WTC11 (cell line): ENCODE results near the gene CAB39L. TPM values are rescaled to one million over a fixed set of nuclear protein-coding genes. Genes with fewer than 3 reads are reported as not detected.

Experiments used
- ATAC-seq: fragments of 200-7000 bp; cut with Tn5 transposase; 2 replicates; pipeline ENCODE4 v1.10.0; 2021; ENCODE audit warnings: mild to moderate bottlenecking, moderate library complexity
- CTCF ChIA-PET: fragments of 300-600 bp; sonication (Branson Sonifier 250); formaldehyde crosslinking; loops from one replicate; lab custom pipeline; 2021; ENCODE audit warnings: antibody characterized with exemption; lab: Charles Lee
- POLR2A ChIA-PET: fragments of 350-600 bp; sonication (Branson Sonifier 250); formaldehyde crosslinking; loops from one replicate; lab custom pipeline; 2021; ENCODE audit warnings: antibody characterized with exemption; lab: Charles Lee
- DNase-seq: peaks from one replicate; pipeline ENCODE4 v3.0.0; 2021; ENCODE audit warnings: low spot score
- H3K27ac Mint-ChIP-seq: 2 replicates; pipeline ENCODE4 v1.8.0; 2021; ENCODE audit warnings: mixed read lengths
- H3K27me3 Mint-ChIP-seq: 2 replicates; pipeline ENCODE4 v1.8.0; 2021; ENCODE audit warnings: low read depth, mild to moderate bottlenecking, moderate library complexity, mixed read lengths
- H3K36me3 Mint-ChIP-seq: 2 replicates; pipeline ENCODE4 v1.8.0; 2021; ENCODE audit warnings: mixed read lengths
- H3K4me1 Mint-ChIP-seq: 2 replicates; pipeline ENCODE4 v1.8.0; 2022; ENCODE audit warnings: mixed read lengths
- H3K4me3 Mint-ChIP-seq: 2 replicates; pipeline ENCODE4 v1.8.0; 2021; ENCODE audit warnings: mild to moderate bottlenecking, moderate library complexity, mixed read lengths
- H3K9me3 Mint-ChIP-seq: 2 replicates; pipeline ENCODE4 v1.8.0; 2021; ENCODE audit warnings: mixed read lengths
- ATF1 ChIP-seq: sonication (generic); formaldehyde crosslinking; IDR thresholded peaks from 2 replicates; pipeline ENCODE4 v1.8.1; 2023; ENCODE audit warnings: mild to moderate bottlenecking, moderate library complexity, missing genetic modification reagents
- CBFB ChIP-seq: sonication (generic); formaldehyde crosslinking; IDR thresholded peaks from 2 replicates; pipeline ENCODE4 v1.8.1; 2022; ENCODE audit warnings: mild to moderate bottlenecking, low read depth, missing genetic modification reagents
- FOXP1 ChIP-seq: sonication (generic); formaldehyde crosslinking; IDR thresholded peaks from 2 replicates; pipeline ENCODE4 v1.8.0; 2022; ENCODE audit warnings: missing genetic modification reagents, mild to moderate bottlenecking, moderate library complexity, borderline replicate concordance
- HMGA2 ChIP-seq: fragments of 250-450 bp; sonication (Bioruptor Pico); IDR thresholded peaks from 2 replicates; pipeline ENCODE4 v1.4.0; 2021; ENCODE audit warnings: mild to moderate bottlenecking, moderate library complexity
- MXD4 ChIP-seq: fragments of 250-450 bp; sonication (Bioruptor Pico); IDR thresholded peaks from 2 replicates; pipeline ENCODE4 v1.8.0; 2021; ENCODE audit warnings: mild to moderate bottlenecking, moderate library complexity, borderline replicate concordance
- NR3C1 ChIP-seq: sonication (generic); formaldehyde crosslinking; conservative IDR thresholded peaks from 2 replicates; pipeline ENCODE4 v1.8.1; 2023; ENCODE audit warnings: low read depth, mild to moderate bottlenecking, missing genetic modification reagents
- OVOL2 ChIP-seq: fragments of 250-450 bp; sonication (Bioruptor Pico); IDR thresholded peaks from 2 replicates; pipeline ENCODE4 v1.9.0; 2021; ENCODE audit warnings: mild to moderate bottlenecking, borderline replicate concordance
- PRRX2 ChIP-seq: fragments of 250-450 bp; sonication (Bioruptor Pico); IDR thresholded peaks from 2 replicates; pipeline ENCODE4 v1.8.0; 2021; ENCODE audit warnings: mild to moderate bottlenecking
- SOX15 ChIP-seq: fragments of 250-450 bp; sonication (Bioruptor Pico); IDR thresholded peaks from 2 replicates; pipeline ENCODE4 v1.9.0; 2021; ENCODE audit warnings: mild to moderate bottlenecking
- TCF7 ChIP-seq: sonication (generic); formaldehyde crosslinking; IDR thresholded peaks from 2 replicates; pipeline ENCODE4 v1.8.0; 2022; ENCODE audit warnings: mild to moderate bottlenecking, low read depth, missing genetic modification reagents, moderate library complexity
- ZNF138 ChIP-seq: sonication (generic); formaldehyde crosslinking; conservative IDR thresholded peaks from 2 replicates; pipeline ENCODE4 v1.8.1; 2022; ENCODE audit warnings: mild to moderate bottlenecking, moderate library complexity, missing genetic modification reagents
- ZNF232 ChIP-seq: sonication (generic); formaldehyde crosslinking; IDR thresholded peaks from 2 replicates; pipeline ENCODE4 v1.8.0; 2022; ENCODE audit warnings: mild to moderate bottlenecking, missing genetic modification reagents
- total RNA-seq: library from RNA; stranded (reverse); gene quantifications from 3 replicates; pipeline ENCODE4 v1.2.3, GENCODE V29; 2021
- TF ChIP-seq, protein P1 (sequence below): fragments of 250-450 bp; sonication (Bioruptor Pico); IDR thresholded peaks from 2 replicates; pipeline ENCODE4 v1.9.0; 2021; ENCODE audit warnings: mild to moderate bottlenecking
- TF ChIP-seq, protein P2 (sequence below): sonication (generic); formaldehyde crosslinking; IDR thresholded peaks from 2 replicates; pipeline ENCODE4 v1.8.1; 2022; ENCODE audit warnings: missing genetic modification reagents, borderline replicate concordance
- TF ChIP-seq, protein P3 (sequence below): sonication (generic); formaldehyde crosslinking; IDR thresholded peaks from 2 replicates; pipeline ENCODE4 v1.8.0; 2022; ENCODE audit warnings: mild to moderate bottlenecking, missing genetic modification reagents
- TF ChIP-seq, protein P4 (sequence below): sonication (generic); formaldehyde crosslinking; IDR thresholded peaks from 2 replicates; pipeline ENCODE4 v1.8.1; 2023; ENCODE audit warnings: mild to moderate bottlenecking, missing genetic modification reagents
- TF ChIP-seq, protein P5 (sequence below): fragments of 250-450 bp; sonication (Bioruptor Pico); IDR thresholded peaks from 2 replicates; pipeline ENCODE4 v2.1.2; 2022; ENCODE audit warnings: mild to moderate bottlenecking, moderate library complexity
- TF ChIP-seq, protein P6 (sequence below): sonication (generic); formaldehyde crosslinking; conservative IDR thresholded peaks from 2 replicates; pipeline ENCODE4 v1.8.1; 2022; ENCODE audit warnings: mild to moderate bottlenecking, missing genetic modification reagents
- TF ChIP-seq, protein P7 (sequence below): fragments of 250-450 bp; sonication (Bioruptor Pico); IDR thresholded peaks from 2 replicates; pipeline ENCODE4 v1.9.0; 2021; ENCODE audit warnings: moderate library complexity, mild to moderate bottlenecking, inconsistent platforms, borderline replicate concordance
- TF ChIP-seq, protein P8 (sequence below): sonication (generic); formaldehyde crosslinking; IDR thresholded peaks from 2 replicates; pipeline ENCODE4 v1.8.1; 2023; ENCODE audit warnings: mild to moderate bottlenecking, missing genetic modification reagents, borderline replicate concordance

The CAB39L gene
- total RNA-seq, 1 experiment from 2014 or later: 3.3 TPM

DNA sequence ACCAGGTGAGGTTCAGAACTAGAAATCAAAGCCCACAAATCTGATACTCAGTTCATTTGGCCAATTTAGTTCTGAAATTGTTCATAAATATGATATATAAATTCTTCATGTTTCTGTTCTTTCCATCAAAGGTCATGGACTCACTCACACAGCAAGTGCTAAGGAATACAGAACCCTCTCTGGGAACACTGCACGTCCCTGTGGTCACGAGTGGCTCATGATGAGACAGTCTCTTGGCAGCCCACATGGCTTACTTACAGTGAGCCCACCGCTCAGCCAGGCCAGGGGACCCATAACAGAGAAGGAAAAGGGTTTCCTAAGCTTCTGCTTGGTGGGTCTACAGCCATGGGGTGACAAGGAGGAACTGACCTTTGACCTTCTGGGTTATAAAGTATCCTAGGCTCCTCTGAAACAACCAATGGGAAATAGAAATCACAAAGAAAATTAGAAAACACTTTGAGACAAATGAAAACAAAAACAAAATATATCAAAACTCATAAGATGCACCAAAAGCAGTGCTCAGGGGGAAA lies 128.8 kb downstream of the CAB39L start (continued):
- TF ChIP-seq, protein P1, sequence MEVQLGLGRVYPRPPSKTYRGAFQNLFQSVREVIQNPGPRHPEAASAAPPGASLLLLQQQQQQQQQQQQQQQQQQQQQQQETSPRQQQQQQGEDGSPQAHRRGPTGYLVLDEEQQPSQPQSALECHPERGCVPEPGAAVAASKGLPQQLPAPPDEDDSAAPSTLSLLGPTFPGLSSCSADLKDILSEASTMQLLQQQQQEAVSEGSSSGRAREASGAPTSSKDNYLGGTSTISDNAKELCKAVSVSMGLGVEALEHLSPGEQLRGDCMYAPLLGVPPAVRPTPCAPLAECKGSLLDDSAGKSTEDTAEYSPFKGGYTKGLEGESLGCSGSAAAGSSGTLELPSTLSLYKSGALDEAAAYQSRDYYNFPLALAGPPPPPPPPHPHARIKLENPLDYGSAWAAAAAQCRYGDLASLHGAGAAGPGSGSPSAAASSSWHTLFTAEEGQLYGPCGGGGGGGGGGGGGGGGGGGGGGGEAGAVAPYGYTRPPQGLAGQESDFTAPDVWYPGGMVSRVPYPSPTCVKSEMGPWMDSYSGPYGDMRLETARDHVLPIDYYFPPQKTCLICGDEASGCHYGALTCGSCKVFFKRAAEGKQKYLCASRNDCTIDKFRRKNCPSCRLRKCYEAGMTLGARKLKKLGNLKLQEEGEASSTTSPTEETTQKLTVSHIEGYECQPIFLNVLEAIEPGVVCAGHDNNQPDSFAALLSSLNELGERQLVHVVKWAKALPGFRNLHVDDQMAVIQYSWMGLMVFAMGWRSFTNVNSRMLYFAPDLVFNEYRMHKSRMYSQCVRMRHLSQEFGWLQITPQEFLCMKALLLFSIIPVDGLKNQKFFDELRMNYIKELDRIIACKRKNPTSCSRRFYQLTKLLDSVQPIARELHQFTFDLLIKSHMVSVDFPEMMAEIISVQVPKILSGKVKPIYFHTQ (CRISPR knock-in tag): no peak
- TF ChIP-seq HMGA2 (no peak), ZNF138 (CRISPR knock-in tag) (no peak), MXD4 (CRISPR knock-in tag) (no peak), OVOL2 (CRISPR knock-in tag) (no peak), ATF1 (CRISPR knock-in tag) (no peak)
- TF ChIP-seq, protein P2, sequence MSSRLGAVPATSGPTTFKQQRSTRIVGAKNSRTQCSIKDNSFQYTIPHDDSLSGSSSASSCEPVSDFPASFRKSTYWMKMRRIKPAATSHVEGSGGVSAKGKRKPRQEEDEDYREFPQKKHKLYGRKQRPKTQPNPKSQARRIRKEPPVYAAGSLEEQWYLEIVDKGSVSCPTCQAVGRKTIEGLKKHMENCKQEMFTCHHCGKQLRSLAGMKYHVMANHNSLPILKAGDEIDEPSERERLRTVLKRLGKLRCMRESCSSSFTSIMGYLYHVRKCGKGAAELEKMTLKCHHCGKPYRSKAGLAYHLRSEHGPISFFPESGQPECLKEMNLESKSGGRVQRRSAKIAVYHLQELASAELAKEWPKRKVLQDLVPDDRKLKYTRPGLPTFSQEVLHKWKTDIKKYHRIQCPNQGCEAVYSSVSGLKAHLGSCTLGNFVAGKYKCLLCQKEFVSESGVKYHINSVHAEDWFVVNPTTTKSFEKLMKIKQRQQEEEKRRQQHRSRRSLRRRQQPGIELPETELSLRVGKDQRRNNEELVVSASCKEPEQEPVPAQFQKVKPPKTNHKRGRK (CRISPR knock-in tag): no peak
- TF ChIP-seq, protein P3, sequence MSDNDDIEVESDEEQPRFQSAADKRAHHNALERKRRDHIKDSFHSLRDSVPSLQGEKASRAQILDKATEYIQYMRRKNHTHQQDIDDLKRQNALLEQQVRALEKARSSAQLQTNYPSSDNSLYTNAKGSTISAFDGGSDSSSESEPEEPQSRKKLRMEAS (CRISPR knock-in tag): no peak
- TF ChIP-seq, protein P4, sequence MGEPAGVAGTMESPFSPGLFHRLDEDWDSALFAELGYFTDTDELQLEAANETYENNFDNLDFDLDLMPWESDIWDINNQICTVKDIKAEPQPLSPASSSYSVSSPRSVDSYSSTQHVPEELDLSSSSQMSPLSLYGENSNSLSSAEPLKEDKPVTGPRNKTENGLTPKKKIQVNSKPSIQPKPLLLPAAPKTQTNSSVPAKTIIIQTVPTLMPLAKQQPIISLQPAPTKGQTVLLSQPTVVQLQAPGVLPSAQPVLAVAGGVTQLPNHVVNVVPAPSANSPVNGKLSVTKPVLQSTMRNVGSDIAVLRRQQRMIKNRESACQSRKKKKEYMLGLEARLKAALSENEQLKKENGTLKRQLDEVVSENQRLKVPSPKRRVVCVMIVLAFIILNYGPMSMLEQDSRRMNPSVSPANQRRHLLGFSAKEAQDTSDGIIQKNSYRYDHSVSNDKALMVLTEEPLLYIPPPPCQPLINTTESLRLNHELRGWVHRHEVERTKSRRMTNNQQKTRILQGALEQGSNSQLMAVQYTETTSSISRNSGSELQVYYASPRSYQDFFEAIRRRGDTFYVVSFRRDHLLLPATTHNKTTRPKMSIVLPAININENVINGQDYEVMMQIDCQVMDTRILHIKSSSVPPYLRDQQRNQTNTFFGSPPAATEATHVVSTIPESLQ (CRISPR knock-in tag): no peak

DNA sequence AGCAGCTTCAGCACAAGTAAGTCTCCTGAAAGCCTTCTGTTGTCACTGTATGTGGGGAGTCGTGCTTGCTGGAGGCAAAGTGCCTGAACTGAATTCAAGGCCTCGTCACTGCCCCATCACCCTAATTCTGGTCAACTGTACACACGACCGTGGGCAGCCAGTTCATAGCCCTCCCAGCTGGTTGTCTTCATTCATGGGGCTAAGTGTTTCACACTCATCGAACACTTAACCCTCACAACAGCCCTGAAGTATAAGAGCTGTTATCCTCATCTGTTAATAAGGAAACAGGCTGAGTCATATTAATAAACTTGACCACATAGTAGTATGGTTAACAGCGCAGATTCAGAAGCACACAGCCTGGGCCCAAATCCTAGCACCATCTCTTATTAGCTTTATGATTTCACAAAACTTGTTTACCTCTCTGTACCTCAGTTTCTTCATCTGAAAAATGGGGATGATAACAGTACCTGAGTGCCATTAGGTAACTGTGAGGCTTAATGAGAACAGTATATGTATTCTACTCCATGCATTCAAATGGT lies 129.5 kb downstream of the CAB39L start:
- ChIA-PET CTCF (no interaction called here), POLR2A (no interaction called here)
- no peak for ATAC-seq
- H3K36me3 Mint-ChIP-seq: no peaks in the 10 kb centered on the region
- no peaks in the 10 kb centered on the region for H3K27me3 Mint-ChIP-seq
- no peaks in the 10 kb centered on the region for H3K9me3 Mint-ChIP-seq
- no peak for DNase-seq
- H3K27ac Mint-ChIP-seq: no peak overlapping the region
- TF ChIP-seq, protein P5, sequence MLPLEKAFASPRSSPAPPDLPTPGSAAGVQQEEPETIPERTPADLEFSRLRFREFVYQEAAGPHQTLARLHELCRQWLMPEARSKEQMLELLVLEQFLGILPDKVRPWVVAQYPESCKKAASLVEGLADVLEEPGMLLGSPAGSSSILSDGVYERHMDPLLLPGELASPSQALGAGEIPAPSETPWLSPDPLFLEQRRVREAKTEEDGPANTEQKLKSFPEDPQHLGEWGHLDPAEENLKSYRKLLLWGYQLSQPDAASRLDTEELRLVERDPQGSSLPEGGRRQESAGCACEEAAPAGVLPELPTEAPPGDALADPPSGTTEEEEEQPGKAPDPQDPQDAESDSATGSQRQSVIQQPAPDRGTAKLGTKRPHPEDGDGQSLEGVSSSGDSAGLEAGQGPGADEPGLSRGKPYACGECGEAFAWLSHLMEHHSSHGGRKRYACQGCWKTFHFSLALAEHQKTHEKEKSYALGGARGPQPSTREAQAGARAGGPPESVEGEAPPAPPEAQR (CRISPR knock-in tag): no peak
- TF ChIP-seq NR3C1 (CRISPR knock-in tag) (no peak), TCF7 (CRISPR knock-in tag) (no peak)
- TF ChIP-seq, protein P6, sequence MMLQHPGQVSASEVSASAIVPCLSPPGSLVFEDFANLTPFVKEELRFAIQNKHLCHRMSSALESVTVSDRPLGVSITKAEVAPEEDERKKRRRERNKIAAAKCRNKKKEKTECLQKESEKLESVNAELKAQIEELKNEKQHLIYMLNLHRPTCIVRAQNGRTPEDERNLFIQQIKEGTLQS: no peak
- no peak overlapping the region for H3K4me3 Mint-ChIP-seq
- no peaks in the 10 kb centered on the region for H3K4me1 Mint-ChIP-seq

DNA sequence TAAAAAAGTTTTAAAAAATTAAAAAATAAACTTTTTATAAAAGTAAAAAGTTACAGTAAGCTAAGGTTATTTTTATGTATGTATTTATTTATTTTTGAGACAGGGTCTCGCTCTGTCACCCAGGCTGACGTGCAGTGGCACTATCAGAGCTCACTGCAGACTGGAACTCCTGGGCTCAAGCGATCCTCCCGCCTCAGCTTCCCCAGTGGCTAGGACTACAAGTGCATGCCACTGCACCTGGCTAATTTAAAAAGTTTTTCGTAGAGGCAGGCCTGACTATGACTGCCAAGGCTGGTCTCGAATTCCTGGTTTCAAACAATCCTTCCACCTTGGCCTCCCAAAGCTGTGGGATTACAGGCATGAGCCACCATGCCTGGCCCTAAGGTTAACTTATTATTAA lies 132.0 kb downstream of the CAB39L start:
- CTCF ChIA-PET: interaction anchor here (0.6 kb wide), 1 partner anchor 120 kb away, joined by 3 read pairs; no protein-coding TSS in a partner anchor
- POLR2A ChIA-PET: no interaction called here
- DNase-seq (no peak), ATAC-seq (no peak)
- Mint-ChIP-seq H3K27me3 (no peaks in the 10 kb centered on the region), H3K4me3 (no peak overlapping the region), H3K27ac (no peak overlapping the region), H3K4me1 (peaks cover 2% of the 10 kb centered on the region; the same call in 1 of the 2 replicates), H3K36me3 (no peaks in the 10 kb centered on the region), H3K9me3 (no peaks in the 10 kb centered on the region)
- TF ChIP-seq, protein P7, sequence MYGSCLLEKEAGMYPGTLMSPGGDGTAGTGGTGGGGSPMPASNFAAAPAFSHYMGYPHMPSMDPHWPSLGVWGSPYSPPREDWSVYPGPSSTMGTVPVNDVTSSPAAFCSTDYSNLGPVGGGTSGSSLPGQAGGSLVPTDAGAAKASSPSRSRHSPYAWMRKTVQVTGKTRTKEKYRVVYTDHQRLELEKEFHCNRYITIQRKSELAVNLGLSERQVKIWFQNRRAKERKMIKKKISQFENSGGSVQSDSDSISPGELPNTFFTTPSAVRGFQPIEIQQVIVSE (CRISPR knock-in tag): no peak
- TF ChIP-seq ZNF138 (CRISPR knock-in tag) (no peak), CBFB (CRISPR knock-in tag) (no peak), PRRX2 (no peak), FOXP1 (CRISPR knock-in tag) (no peak), ZNF232 (CRISPR knock-in tag) (no peak), SOX15 (CRISPR knock-in tag) (no peak)
- TF ChIP-seq, protein P8, sequence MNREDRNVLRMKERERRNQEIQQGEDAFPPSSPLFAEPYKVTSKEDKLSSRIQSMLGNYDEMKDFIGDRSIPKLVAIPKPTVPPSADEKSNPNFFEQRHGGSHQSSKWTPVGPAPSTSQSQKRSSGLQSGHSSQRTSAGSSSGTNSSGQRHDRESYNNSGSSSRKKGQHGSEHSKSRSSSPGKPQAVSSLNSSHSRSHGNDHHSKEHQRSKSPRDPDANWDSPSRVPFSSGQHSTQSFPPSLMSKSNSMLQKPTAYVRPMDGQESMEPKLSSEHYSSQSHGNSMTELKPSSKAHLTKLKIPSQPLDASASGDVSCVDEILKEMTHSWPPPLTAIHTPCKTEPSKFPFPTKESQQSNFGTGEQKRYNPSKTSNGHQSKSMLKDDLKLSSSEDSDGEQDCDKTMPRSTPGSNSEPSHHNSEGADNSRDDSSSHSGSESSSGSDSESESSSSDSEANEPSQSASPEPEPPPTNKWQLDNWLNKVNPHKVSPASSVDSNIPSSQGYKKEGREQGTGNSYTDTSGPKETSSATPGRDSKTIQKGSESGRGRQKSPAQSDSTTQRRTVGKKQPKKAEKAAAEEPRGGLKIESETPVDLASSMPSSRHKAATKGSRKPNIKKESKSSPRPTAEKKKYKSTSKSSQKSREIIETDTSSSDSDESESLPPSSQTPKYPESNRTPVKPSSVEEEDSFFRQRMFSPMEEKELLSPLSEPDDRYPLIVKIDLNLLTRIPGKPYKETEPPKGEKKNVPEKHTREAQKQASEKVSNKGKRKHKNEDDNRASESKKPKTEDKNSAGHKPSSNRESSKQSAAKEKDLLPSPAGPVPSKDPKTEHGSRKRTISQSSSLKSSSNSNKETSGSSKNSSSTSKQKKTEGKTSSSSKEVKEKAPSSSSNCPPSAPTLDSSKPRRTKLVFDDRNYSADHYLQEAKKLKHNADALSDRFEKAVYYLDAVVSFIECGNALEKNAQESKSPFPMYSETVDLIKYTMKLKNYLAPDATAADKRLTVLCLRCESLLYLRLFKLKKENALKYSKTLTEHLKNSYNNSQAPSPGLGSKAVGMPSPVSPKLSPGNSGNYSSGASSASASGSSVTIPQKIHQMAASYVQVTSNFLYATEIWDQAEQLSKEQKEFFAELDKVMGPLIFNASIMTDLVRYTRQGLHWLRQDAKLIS (CRISPR knock-in tag): no peak
